HG02973 (cell line): ENCODE measurements around the gene TRIM43B.
"Not testable (repeated sequence)": the region's sequence is repeated elsewhere in the genome, so short reads cannot be mapped to it uniquely, and the experiment has no call there.

Source experiments
- ATAC-seq: cut with Tn5 transposase; IDR thresholded peaks from one replicate; pipeline ENCODE4 v1.9.1; 2021; ENCODE audit warnings: moderate library complexity; ENCODE audit not compliant: unreplicated experiment

The TRIM43B gene

DNA sequence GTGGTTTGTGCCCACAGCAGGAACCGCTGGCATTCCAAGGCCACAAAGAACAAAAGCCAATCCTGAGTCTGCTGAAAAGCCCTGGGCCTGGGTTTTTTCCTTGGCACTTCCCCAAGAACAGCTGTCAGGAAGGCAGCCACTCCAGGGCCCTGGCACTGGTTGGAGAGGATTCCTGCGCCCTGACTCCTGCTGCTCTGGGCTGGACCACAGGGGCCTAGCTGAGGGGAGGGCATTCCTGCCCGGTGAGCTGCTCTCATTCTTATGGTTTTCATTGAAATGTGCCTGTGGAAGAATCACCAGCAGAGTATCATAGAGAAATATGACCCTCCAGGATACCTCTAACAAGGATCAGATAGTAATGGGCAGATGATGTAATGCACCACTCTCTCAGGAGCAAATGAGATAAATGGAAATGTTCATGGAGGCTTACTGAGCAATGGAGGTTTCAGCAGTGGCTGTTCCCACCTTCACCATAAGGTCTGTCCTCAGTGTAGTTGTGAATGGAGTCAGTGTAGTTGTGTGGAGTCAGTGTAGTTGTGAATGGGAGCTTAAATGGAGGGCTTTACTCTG, 50.0 kb downstream of the TRIM43B start:
- ATAC-seq, result not testable (repeated sequence)

DNA sequence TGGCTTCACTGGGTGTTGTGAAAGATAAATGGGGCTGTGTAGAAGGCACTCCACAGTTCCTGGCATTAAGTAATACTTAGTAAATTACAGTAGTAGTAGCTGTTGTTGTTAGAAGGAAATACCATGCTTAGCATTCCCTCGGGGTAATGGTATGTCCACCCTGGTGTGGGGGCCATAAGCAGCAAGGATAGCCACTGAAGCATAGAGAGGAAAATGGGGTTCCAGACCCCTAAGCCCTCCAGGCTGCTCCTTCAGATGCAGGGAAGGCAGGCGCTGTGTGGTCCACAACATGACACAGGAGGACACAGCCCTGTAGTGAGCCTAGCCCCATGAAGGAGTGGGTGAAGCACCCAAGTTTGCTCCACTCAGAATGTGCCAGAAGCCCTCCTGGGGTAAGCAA, 50.6 kb downstream of the TRIM43B start:
- ATAC-seq, result not testable (repeated sequence)

DNA sequence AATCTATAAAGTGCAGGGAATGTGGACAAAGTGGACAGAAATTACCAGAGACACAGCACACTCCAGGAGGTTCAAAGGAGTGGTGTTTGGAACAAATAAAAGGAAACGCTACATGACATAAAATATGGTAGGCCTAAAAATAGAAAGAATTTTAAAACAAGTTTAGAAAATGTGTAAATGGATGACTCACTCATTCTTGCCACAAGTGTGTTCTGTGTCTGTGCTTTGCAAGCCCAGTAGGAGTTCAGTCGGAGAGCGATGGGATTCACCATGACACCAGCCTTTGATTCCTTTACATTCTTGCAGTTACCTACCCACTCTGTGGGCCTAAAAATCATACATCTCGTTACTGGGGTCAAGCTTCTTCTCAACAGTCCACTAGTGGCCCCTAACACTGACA, 51.2 kb downstream of the TRIM43B start:
- not testable (repeated sequence) for ATAC-seq

DNA sequence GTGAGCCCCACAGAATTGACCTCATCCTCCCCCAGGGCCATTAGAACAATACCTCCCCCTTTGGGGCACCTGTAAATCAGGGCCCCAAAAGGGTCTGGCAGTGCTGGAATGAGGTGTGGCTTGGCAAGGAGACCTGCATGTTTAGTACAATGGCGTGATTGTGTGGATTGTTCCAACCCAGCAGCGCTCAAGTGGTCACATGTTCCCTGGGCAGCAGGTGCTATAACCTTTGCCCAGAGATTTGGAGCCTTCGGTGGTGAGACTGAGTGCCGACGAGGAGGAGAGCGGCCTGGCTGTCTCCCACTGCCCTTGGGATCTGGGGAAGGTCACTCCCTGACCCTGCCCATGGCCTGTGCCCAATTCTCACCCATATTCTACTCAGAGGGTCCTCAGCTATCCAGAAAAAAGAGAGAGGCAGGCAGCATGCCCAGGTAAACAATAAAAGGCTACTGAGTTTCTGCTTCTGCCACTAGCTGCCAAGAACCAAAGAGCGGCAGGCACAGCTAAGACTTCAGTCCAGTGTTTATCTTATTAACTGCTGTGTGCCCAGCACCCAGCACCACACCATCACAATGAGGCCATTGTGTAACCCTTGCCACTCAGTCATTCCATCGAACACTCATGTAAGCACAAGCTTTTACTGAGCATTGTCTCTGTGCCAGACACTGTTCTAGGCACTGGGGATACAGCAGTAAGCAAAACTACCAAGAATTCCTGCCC, 54.6 kb downstream of the TRIM43B start:
- not testable (repeated sequence) for ATAC-seq

DNA sequence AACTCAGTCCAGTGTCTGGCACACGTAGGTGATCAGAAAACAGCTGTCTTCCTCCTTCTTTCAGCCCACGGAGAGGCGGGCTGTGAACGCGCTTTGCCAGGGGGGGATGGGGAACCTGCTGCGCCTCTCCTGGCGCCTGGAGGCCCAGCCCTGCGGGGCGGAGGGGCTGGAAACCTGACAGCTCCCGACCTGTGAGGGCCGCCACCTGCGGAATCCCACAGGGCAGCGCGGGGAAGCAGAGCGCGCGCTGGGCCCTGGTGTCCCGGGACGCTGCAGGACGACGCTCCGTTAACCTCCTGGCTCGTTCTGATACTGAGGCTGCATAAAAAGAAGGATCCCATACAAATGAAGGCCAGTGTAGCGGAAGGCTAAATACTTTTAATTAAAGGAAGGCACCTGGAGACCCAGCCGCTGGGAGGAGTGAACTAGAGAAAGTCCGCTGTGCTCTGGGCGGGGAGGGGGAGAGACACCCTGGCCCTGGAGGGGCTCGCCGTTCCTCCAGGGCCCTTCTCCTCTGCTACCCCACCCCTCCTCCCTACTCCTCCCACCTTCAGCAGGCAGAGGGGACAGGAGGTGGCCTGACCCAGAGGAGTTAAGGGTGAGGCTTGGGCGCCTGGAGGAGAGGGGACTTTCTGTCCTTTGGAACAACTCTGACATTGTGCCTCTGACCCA, 57.2 kb downstream of the TRIM43B start:
- not testable (repeated sequence) for ATAC-seq
